B cell (primary cell): Measurements from ENCODE around the gene NUDC. TPM values are rescaled to one million over a fixed set of nuclear protein-coding genes. Genes with fewer than 3 reads are reported as not detected.
"Not testable (repeated sequence)": the region's sequence is repeated elsewhere in the genome, so short reads cannot be mapped to it uniquely, and the experiment has no call there.

Experiments used
- ATAC-seq: fragments of 200-7000 bp; cut with Tn5 transposase; one replicate; pipeline ENCODE4 v1.10.0; 2021; ENCODE audit warnings: low read depth, mild to moderate bottlenecking, moderate number of reproducible peaks, moderate library complexity
- CTCF ChIA-PET: fragments of 350-600 bp; sonication (Branson Sonifier 250); formaldehyde crosslinking; loops from one replicate; lab custom pipeline; 2021; ENCODE audit warnings: antibody characterized with exemption, inconsistent platforms; lab: Charles Lee
- POLR2A ChIA-PET: fragments of 350-600 bp; sonication (Branson Sonifier 250); formaldehyde crosslinking; loops from one replicate; lab custom pipeline; 2021; ENCODE audit warnings: antibody characterized with exemption; lab: Charles Lee
- DNase-seq: peaks from one replicate; pipeline ENCODE4 v3.0.0; 2013
- H2AFZ ChIP-seq: 2 replicates; pipeline ENCODE4 v1.6.1; 2012; ENCODE audit warnings: mild to moderate bottlenecking, low read depth, low read length; ENCODE audit not compliant: insufficient read depth, poor library complexity, severe bottlenecking
- H3K27ac ChIP-seq, 2 donors: 1 replicate in 1 of 2; 2 replicates in 1 of 2; pipeline ENCODE4 v1.5.1; 2012 to 2013; ENCODE audit warnings: low read length in 2 of 2, mild to moderate bottlenecking in 2 of 2, moderate library complexity in 1 of 2
- H3K27me3 ChIP-seq, 4 experiments: fragments of 200-600 bp in 1 of 4; sonication (generic) in 1 of 4; replicated peaks in 1 of 4; 1 replicate in 2 of 4; 2 replicates in 2 of 4; pipeline versions ENCODE4 v1.6.1 to v1.7.0; 2013 to 2016; ENCODE audit warnings: low read length in 3 of 4, mild to moderate bottlenecking in 2 of 4, mixed read lengths in 1 of 4, moderate library complexity in 1 of 4; ENCODE audit not compliant: insufficient read depth in 4 of 4, control insufficient read depth in 3 of 4; ENCODE audit errors: control extremely low read depth in 1 of 4
- H3K36me3 ChIP-seq, 2 experiments: replicated peaks in 1 of 2; 1 replicate in 1 of 2; 2 replicates in 1 of 2; pipeline versions ENCODE4 v1.6.1 to v1.7.1; 2013; ENCODE audit warnings: low read length in 1 of 2; ENCODE audit not compliant: insufficient read depth in 2 of 2, control insufficient read depth in 1 of 2; ENCODE audit errors: control extremely low read depth in 1 of 2, extremely low read depth in 1 of 2
- H3K4me1 ChIP-seq, 2 donors: fragments of 200-600 bp in 1 of 2; sonication (generic) in 1 of 2; 1 replicate in 1 of 2; 2 replicates in 1 of 2; pipeline versions ENCODE4 v1.5.1 to v1.6.1; 2013 to 2017; ENCODE audit warnings: low read length in 2 of 2; ENCODE audit not compliant: control insufficient read depth in 2 of 2, insufficient read depth in 2 of 2
- H3K4me2 ChIP-seq: replicated peaks from 2 replicates; pipeline ENCODE3; 2012; ENCODE audit warnings: mild to moderate bottlenecking, low read depth, low read length; ENCODE audit not compliant: poor library complexity, severe bottlenecking
- H3K4me3 ChIP-seq, 5 experiments: fragments of 200-600 bp in 1 of 5; sonication (generic) in 1 of 5; 1 replicate in 3 of 5; 2 replicates in 2 of 5; pipeline versions ENCODE4 v1.5.1 to v1.7.0; 2011 to 2016; ENCODE audit warnings: low read length in 4 of 5, mild to moderate bottlenecking in 4 of 5, low read depth in 2 of 5, control low read depth in 1 of 5, moderate library complexity in 1 of 5; ENCODE audit not compliant: insufficient read depth in 1 of 5; ENCODE audit errors: control extremely low read depth in 1 of 5, extremely low read depth in 1 of 5
- H3K79me2 ChIP-seq: fragments of 200-600 bp; sonication (generic); one replicate; pipeline ENCODE4 v1.6.0; 2016; ENCODE audit warnings: low read length; ENCODE audit not compliant: control insufficient read depth, insufficient read depth
- H3K9ac ChIP-seq: fragments of 200-600 bp; sonication (generic); 2 replicates; pipeline ENCODE4 v1.6.1; 2017; ENCODE audit warnings: mild to moderate bottlenecking, low read length, moderate library complexity
- H3K9me3 ChIP-seq, 3 donors: one replicate each; pipeline versions ENCODE4 v1.6.1 to v1.7.1; 2013; ENCODE audit warnings: low read length in 2 of 3; ENCODE audit not compliant: control insufficient read depth in 2 of 3, insufficient read depth in 1 of 3; ENCODE audit errors: control extremely low read depth in 1 of 3
- H4K20me1 ChIP-seq: 2 replicates; pipeline ENCODE4 v1.6.0; 2012; ENCODE audit warnings: mild to moderate bottlenecking, low read length; ENCODE audit not compliant: insufficient read depth, control insufficient read depth, poor library complexity, severe bottlenecking
- H3K27ac Mint-ChIP-seq: one replicate; pipeline ENCODE4 v1.8.0; 2021; ENCODE audit warnings: mixed read lengths
- H3K27me3 Mint-ChIP-seq: one replicate; pipeline ENCODE4 v1.8.0; 2021; ENCODE audit warnings: mixed read lengths
- H3K4me1 Mint-ChIP-seq: one replicate; pipeline ENCODE4 v1.8.0; 2021; ENCODE audit warnings: mixed read lengths
- H3K4me3 Mint-ChIP-seq: one replicate; pipeline ENCODE4 v1.8.0; 2021; ENCODE audit warnings: mixed read lengths
- H3K9me3 Mint-ChIP-seq: one replicate; pipeline ENCODE4 v1.8.0; 2022; ENCODE audit warnings: mixed read lengths; ENCODE audit not compliant: insufficient read depth
- CTCF ChIP-seq: fragments of 200-600 bp; IDR thresholded peaks from one replicate; pipeline ENCODE4 v1.8.0; 2022; ENCODE audit warnings: antibody characterized with exemption, mild to moderate bottlenecking
- EZH2 ChIP-seq: IDR thresholded peaks from 2 replicates; pipeline ENCODE4 v1.6.1; 2012; ENCODE audit warnings: borderline replicate concordance, low read depth, mild to moderate bottlenecking, moderate library complexity, low read length; ENCODE audit not compliant: insufficient read depth, poor library complexity, severe bottlenecking
- WGBS: methylation state at CpG from one replicate; pipeline ENCODE4 v1.1.5; 2013; ENCODE audit warnings: missing lambda C conversion rate; ENCODE audit not compliant: insufficient coverage; 5-methylcytosine and 5-hydroxymethylcytosine counted together
- intact Hi-C: fragments of 100-400 bp; cut with micrococcal nuclease; formaldehyde crosslinking; loops from one replicate; pipeline ENCODE4 v1.10.0; 2022
- polyA plus RNA-seq: library from polyadenylated mRNA; depleted of rRNA; stranded (reverse); fragments of >200 nt; gene quantifications from 2 replicates; pipeline ENCODE4 v1.2.3, GENCODE V29; 2012
- total RNA-seq, 2 donors: library from RNA; stranded (reverse); fragments of 120-200 nt in 1 of 2; gene quantifications; 1 replicate in 1 of 2; 2 replicates in 1 of 2; pipeline versions ENCODE4 v1.2.3 to v1.2.4, GENCODE V29; 2013 to 2022

NUDC gene
- total and polyA plus RNA-seq, 2 donors (not counting 1 experiment from before 2014, with no cell fraction given), result 28.3 to 45.3 TPM

GRCh38 chr1:26946270-26946669, 24.7 kb downstream of the NUDC start:
- no peak overlapping the region for H3K4me2 ChIP-seq
- intact Hi-C loops, result no loop called here
- no peak overlapping the region for H3K9ac ChIP-seq
- no peak for TF ChIP-seq CTCF
- no peak for TF ChIP-seq EZH2
- Mint-ChIP-seq H3K9me3 (no peaks in the 10 kb centered on the region), H3K27ac (no peak overlapping the region), H3K27me3 (no peaks in the 10 kb centered on the region), H3K4me1 (no peaks in the 10 kb centered on the region), H3K4me3 (no peak overlapping the region)
- H2AFZ ChIP-seq, result no peak overlapping the region
- H3K79me2 ChIP-seq, result peaks cover 2% of the 10 kb centered on the region
- CTCF ChIA-PET, result no interaction called here
- no peaks in the 10 kb centered on the region for H3K4me1 ChIP-seq
- no peak for ATAC-seq
- H4K20me1 ChIP-seq, result peaks cover 5% of the 10 kb centered on the region
- 100% methylated on average over 3 of the region's 4 CpGs for WGBS
- no peak overlapping the region for H3K27ac ChIP-seq
- DNase-seq, result no peak
- no peaks in the 10 kb centered on the region for H3K27me3 ChIP-seq
- H3K9me3 ChIP-seq, result no peaks in the 10 kb centered on the region
- H3K36me3 ChIP-seq, result peaks cover 7 to 42% of the 10 kb centered on the region in 2 experiments
- POLR2A ChIA-PET, result no interaction called here
- no peak overlapping the region for H3K4me3 ChIP-seq

GRCh38 chr1:26948725-26949057, 27.1 kb downstream of the NUDC start:
- intact Hi-C loops, DNase-seq, POLR2A ChIA-PET, H3K27ac Mint-ChIP-seq, H3K27me3 ChIP-seq, H3K4me3 Mint-ChIP-seq, H3K9me3 Mint-ChIP-seq, H3K4me1 ChIP-seq, ATAC-seq, H3K4me1 Mint-ChIP-seq, H3K9me3 ChIP-seq, H2AFZ ChIP-seq, H3K27ac ChIP-seq, CTCF ChIA-PET, H3K9ac ChIP-seq, H3K4me3 ChIP-seq, H3K4me2 ChIP-seq, H3K79me2 ChIP-seq, H3K27me3 Mint-ChIP-seq, H4K20me1 ChIP-seq: not testable (repeated sequence)
- peaks cover under 1 to 20% of the 10 kb centered on the region in 2 experiments for H3K36me3 ChIP-seq
- WGBS, result 85% methylated on average over 10 of the region's 16 CpGs
